Testis (tissue), 5 donors: ENCODE measurements around the gene SKA2. TPM values are rescaled to one million over a fixed set of nuclear protein-coding genes. Genes with fewer than 3 reads are reported as not detected.

Source experiments
- DNase-seq: peaks from one replicate; pipeline ENCODE4 v3.0.0-alpha.2; 2019
- H3K27ac ChIP-seq, 2 donors: fragments of 200-600 bp; sonication (generic); one replicate each; pipeline ENCODE4 v1.5.1; 2019
- H3K27me3 ChIP-seq: fragments of 200-600 bp; sonication (generic); one replicate; pipeline ENCODE4 v1.5.1; 2019
- H3K36me3 ChIP-seq: fragments of 200-600 bp; sonication (generic); one replicate; pipeline ENCODE4 v1.5.1; 2017; ENCODE audit warnings: low read depth; ENCODE audit errors: missing control alignments
- H3K4me1 ChIP-seq: fragments of 200-600 bp; sonication (generic); one replicate; pipeline ENCODE4 v1.5.1; 2019
- H3K4me3 ChIP-seq, 2 donors: fragments of 200-600 bp; sonication (generic); one replicate each; pipeline ENCODE4 v1.5.1; 2017 to 2019
- H3K9me3 ChIP-seq: fragments of 200-600 bp; sonication (generic); one replicate; pipeline ENCODE4 v1.5.1; 2017
- POLR2A ChIP-seq: fragments of 450-650 bp; IDR thresholded peaks from one replicate; pipeline ENCODE4 v1.6.1; 2017; ENCODE audit warnings: antibody characterized with exemption, mild to moderate bottlenecking, moderate library complexity
- WGBS, 2 donors: methylation state at CpG; one replicate each; pipeline ENCODE4 v1.1.5; 2018; 5-methylcytosine and 5-hydroxymethylcytosine counted together
- intact Hi-C: fragments of 100-400 bp; cut with DNase I; formaldehyde crosslinking; loops from one replicate; pipeline ENCODE4 v1.15.1; 2023; ENCODE audit warnings: low total_unique reads
- long read RNA-seq, 2 donors: transcript quantifications; one replicate each; lab custom pipeline, GENCODE V29; 2026
- polyA plus RNA-seq: library from polyadenylated mRNA; stranded (reverse); fragments of 350-450 nt; fragmentation: Illumina TruSeq; extraction: RNeasy Lipid Tissue Mini Kit (QIAGEN cat#74804); gene quantifications from one replicate; pipeline ENCODE4 v1.2.3, GENCODE V29; 2014; ENCODE audit warnings: low read depth, low replicate concordance; ENCODE audit not compliant: insufficient read depth
- total RNA-seq, 2 donors: library from RNA; depleted of rRNA; stranded (reverse); fragments of >200 nt; gene quantifications; one replicate each; pipeline ENCODE4 v1.2.3, GENCODE V29; 2016
- TF ChIP-seq, protein P1 (sequence below), 3 experiments: fragments of 450-650 bp in 2 of 3; fragments of 200-600 bp in 1 of 3; sonication (generic) in 1 of 3; IDR thresholded peaks; one replicate each; pipeline ENCODE4 v1.5.1; 2016 to 2019; ENCODE audit warnings: antibody characterized with exemption in 3 of 3, mild to moderate bottlenecking in 2 of 3, moderate library complexity in 1 of 3

Gene SKA2
- total RNA-seq (10 to 100 TPM; 46.6 to 51.2 TPM), polyA plus RNA-seq (28.2 TPM)
- long read RNA-seq, donor 1, transcript SKA2-206 (3 exons, 595 nt): major isoform, 11 of 35 reads
- long read RNA-seq, donor 1, transcript SKA2-201 (4 exons, 2,798 nt): minor isoform, 10 of 35 reads
- long read RNA-seq, donor 1, partial matches to known transcripts: 6 of 35 reads
- long read RNA-seq, donor 1, other reads (novel, unspliced or antisense): 0 of 35 reads
- long read RNA-seq, donor 2, transcript SKA2-201 (4 exons, 2,798 nt): major isoform, 19 of 30 reads
- long read RNA-seq, donor 2, partial matches to known transcripts: 0 of 30 reads
- long read RNA-seq, donor 2, other reads (novel, unspliced or antisense): 0 of 30 reads

GRCh38 chr17:59154721-59155438 lies at the start of gene SKA2:
TSS of gene SKA2 (minus strand) at chr17:59155186. CDS start at chr17:59155163, 23 bp downstream.
- 0 to 1% methylated on average over 35 to 39 of the region's 39 CpGs for WGBS, 2 donors
- DNase-seq: peak; percentile 97

GRCh38 chr17:59202320-59202719 lies 47.3 kb upstream of the SKA2 start:
- 91 to 100% methylated on average over 1 of the region's 1 CpG for WGBS, 2 donors
- H3K27ac ChIP-seq: no peak overlapping the region
- H3K4me1 ChIP-seq: no peaks in the 10 kb centered on the region
- DNase-seq: no peak
- TF ChIP-seq, protein P1, sequence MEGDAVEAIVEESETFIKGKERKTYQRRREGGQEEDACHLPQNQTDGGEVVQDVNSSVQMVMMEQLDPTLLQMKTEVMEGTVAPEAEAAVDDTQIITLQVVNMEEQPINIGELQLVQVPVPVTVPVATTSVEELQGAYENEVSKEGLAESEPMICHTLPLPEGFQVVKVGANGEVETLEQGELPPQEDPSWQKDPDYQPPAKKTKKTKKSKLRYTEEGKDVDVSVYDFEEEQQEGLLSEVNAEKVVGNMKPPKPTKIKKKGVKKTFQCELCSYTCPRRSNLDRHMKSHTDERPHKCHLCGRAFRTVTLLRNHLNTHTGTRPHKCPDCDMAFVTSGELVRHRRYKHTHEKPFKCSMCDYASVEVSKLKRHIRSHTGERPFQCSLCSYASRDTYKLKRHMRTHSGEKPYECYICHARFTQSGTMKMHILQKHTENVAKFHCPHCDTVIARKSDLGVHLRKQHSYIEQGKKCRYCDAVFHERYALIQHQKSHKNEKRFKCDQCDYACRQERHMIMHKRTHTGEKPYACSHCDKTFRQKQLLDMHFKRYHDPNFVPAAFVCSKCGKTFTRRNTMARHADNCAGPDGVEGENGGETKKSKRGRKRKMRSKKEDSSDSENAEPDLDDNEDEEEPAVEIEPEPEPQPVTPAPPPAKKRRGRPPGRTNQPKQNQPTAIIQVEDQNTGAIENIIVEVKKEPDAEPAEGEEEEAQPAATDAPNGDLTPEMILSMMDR (IDR thresholded peaks at IDR 0.05): no peak
- TF ChIP-seq POLR2A: no peak
- intact Hi-C loops: no loop called here
- H3K27me3 ChIP-seq: no peaks in the 10 kb centered on the region
- H3K9me3 ChIP-seq: no peaks in the 10 kb centered on the region
- no peak overlapping the region for H3K4me3 ChIP-seq
- H3K36me3 ChIP-seq: no peaks in the 10 kb centered on the region

More at GRCh38 chr17:59154721-59155438, at the start of gene SKA2:
- Histone ChIP-seq H3K9me3 (no peaks in the 10 kb centered on the region), H3K4me3 (peak within 1 kb of the TSS; percentile 67 to 69), H3K4me1 (peaks cover 5% of the 10 kb centered on the region), H3K27ac (peak within 1 kb of the TSS; percentile 79 to 84), H3K27me3 (no peaks in the 10 kb centered on the region), H3K36me3 (no peaks in the 10 kb centered on the region)
- intact Hi-C loops: no loop called here
- TF ChIP-seq POLR2A: no peak
- TF ChIP-seq, protein P1 (IDR thresholded peaks at IDR 0.05): no peak

- no peaks in the 10 kb centered on the region for H3K36me3 ChIP-seq
- TF ChIP-seq, protein P1 (IDR thresholded peaks at IDR 0.05): no peak
- no peak for TF ChIP-seq POLR2A
- no peaks in the 10 kb centered on the region for H3K4me1 ChIP-seq
- H3K27ac ChIP-seq: no peak overlapping the region
- no peak overlapping the region for H3K4me3 ChIP-seq
- no peak for DNase-seq
- 90 to 92% methylated on average over 4 of the region's 4 CpGs for WGBS, 2 donors
- no peaks in the 10 kb centered on the region for H3K9me3 ChIP-seq
- no peaks in the 10 kb centered on the region for H3K27me3 ChIP-seq
- intact Hi-C loops: no loop called here
These were observed 44.4 kb upstream of the SKA2 start for GRCh38 chr17:59199398-59199797.

DNA sequence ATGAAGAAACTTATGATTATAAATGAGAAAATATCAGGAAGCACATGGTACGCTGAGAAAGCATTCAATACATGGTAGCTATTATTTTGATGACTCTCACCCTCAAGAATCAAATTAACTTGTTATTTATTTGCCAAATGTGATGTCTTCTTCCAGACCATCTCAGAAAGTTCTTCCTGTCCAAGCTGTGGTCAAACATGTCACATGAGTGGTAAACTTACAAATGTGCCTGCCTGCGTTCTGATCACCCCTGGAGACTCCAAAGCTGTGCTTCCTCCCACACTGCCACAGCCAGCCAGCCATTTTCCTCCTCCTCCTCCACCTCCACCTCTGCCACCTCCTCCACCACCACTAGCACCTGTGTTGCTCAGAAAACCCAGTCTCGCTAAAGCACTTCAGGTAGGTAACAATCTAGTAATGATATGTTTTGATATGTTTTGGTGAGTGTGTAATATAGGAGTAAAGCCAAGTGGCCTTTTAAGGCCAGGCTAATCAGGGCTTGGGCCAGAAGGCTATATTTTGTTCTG lies 38.4 kb upstream of the SKA2 start:
- intact Hi-C loops: no loop called here
- no peaks in the 10 kb centered on the region for H3K4me1 ChIP-seq
- H3K9me3 ChIP-seq: no peaks in the 10 kb centered on the region
- no peak for DNase-seq
- WGBS, 2 donors: 85 to 88% methylated on average over 3 of the region's 3 CpGs
- TF ChIP-seq, protein P1 (IDR thresholded peaks at IDR 0.05): no peak
- TF ChIP-seq POLR2A: no peak
- H3K27ac ChIP-seq: no peak overlapping the region
- H3K4me3 ChIP-seq: no peak overlapping the region
- H3K27me3 ChIP-seq: no peaks in the 10 kb centered on the region
- no peaks in the 10 kb centered on the region for H3K36me3 ChIP-seq
